Measurements from ENCODE around the gene HARS1. TPM values are rescaled to one million over a fixed set of nuclear protein-coding genes. Genes with fewer than 3 reads are reported as not detected.

Gene HARS1
- total RNA-seq, 3 donors from 2014 or later (not counting 1 experiment from before 2014, with no cell fraction given), result 62.4 to 73.8 (median 68.3) TPM

- peak; percentile 25 to 49 (median 39) for ATAC-seq
- peaks cover 13 to 26% of the 10 kb centered on the region in 2 donors for H3K27me3 Mint-ChIP-seq (ENCODE audit: low read depth in 2 of 2)
- H3K4me3 Mint-ChIP-seq, result peak overlapping the region; percentile 91
- Histone ChIP-seq H3K4me3 (ENCODE audit: low read length) (peak overlapping the region; percentile 61), H3K4me1 (ENCODE audit: control insufficient read depth, insufficient read depth, low read length) (peaks cover 18% of the 10 kb centered on the region), H3K9me3 (ENCODE audit: control insufficient read depth, insufficient read depth, low read length) (no peaks in the 10 kb centered on the region), H3K36me3 (ENCODE audit: control insufficient read depth, insufficient read depth, low read length) (no peaks in the 10 kb centered on the region), H3K27ac (ENCODE audit: low read length) (peak overlapping the region; percentile 11), H3K27me3 (ENCODE audit: control insufficient read depth, insufficient read depth, low read length) (peaks cover 4% of the 10 kb centered on the region)
- TF ChIP-seq CTCF (IDR thresholded peaks at IDR 0.05), result no peak
- H3K27ac Mint-ChIP-seq, result peak overlapping the region in 1 of 2 donors; percentile 72
- 18% methylated on average over 36 of the region's 36 CpGs for WGBS (ENCODE audit: insufficient coverage)
- H3K36me3 Mint-ChIP-seq, result no peaks in the 10 kb centered on the region
- intact Hi-C loops (cut with micrococcal nuclease), result no loop called here
- H3K4me1 Mint-ChIP-seq, result peaks cover 14 to 26% of the 10 kb centered on the region in 2 donors
- no peaks in the 10 kb centered on the region for H3K9me3 Mint-ChIP-seq
- peak in 1 of 2 donors; percentile 66 for DNase-seq
These were observed 59.3 kb downstream of the HARS1 start for GRCh38 chr5:140631831-140632365.

- H3K4me3 ChIP-seq (ENCODE audit: low read length), result peak overlapping the region; percentile 61
- H3K4me1 ChIP-seq (ENCODE audit: control insufficient read depth, insufficient read depth, low read length), result peaks cover 18% of the 10 kb centered on the region
- H3K4me1 Mint-ChIP-seq, result peaks cover 14 to 26% of the 10 kb centered on the region in 2 donors
- no peak for TF ChIP-seq CTCF (IDR thresholded peaks at IDR 0.05)
- H3K27ac ChIP-seq (ENCODE audit: low read length), result no peak overlapping the region
- H3K27me3 Mint-ChIP-seq (ENCODE audit: low read depth in 2 of 2), result peaks cover 15 to 30% of the 10 kb centered on the region in 2 donors
- peak in 1 of 3 donors; percentile 12 for ATAC-seq
- no peaks in the 10 kb centered on the region for H3K9me3 ChIP-seq (ENCODE audit: control insufficient read depth, insufficient read depth, low read length)
- 96% methylated on average over 4 of the region's 4 CpGs for WGBS (ENCODE audit: insufficient coverage)
- no peaks in the 10 kb centered on the region for H3K9me3 Mint-ChIP-seq
- peak overlapping the region; percentile 69 for H3K4me3 Mint-ChIP-seq
- intact Hi-C loops (cut with micrococcal nuclease), result no loop called here
- DNase-seq, result no peak
- H3K27me3 ChIP-seq (ENCODE audit: control insufficient read depth, insufficient read depth, low read length), result peaks cover 4% of the 10 kb centered on the region
- H3K27ac Mint-ChIP-seq, result no peak overlapping the region
- H3K36me3 Mint-ChIP-seq, result no peaks in the 10 kb centered on the region
- H3K36me3 ChIP-seq (ENCODE audit: control insufficient read depth, insufficient read depth, low read length), result no peaks in the 10 kb centered on the region
These were observed 60.1 kb downstream of the HARS1 start for GRCh38 chr5:140631036-140631417.

GRCh38 chr5:140630292-140631035 lies 60.7 kb downstream of the HARS1 start:
- H3K27me3 ChIP-seq (ENCODE audit: control insufficient read depth, insufficient read depth, low read length), result peaks cover 4% of the 10 kb centered on the region
- H3K36me3 ChIP-seq (ENCODE audit: control insufficient read depth, insufficient read depth, low read length), result no peaks in the 10 kb centered on the region
- WGBS (ENCODE audit: insufficient coverage), result 79% methylated on average over 2 of the region's 2 CpGs
- Mint-ChIP-seq H3K4me1 (peaks cover 14 to 26% of the 10 kb centered on the region in 2 donors), H3K36me3 (no peaks in the 10 kb centered on the region), H3K27me3 (ENCODE audit: low read depth in 2 of 2) (peaks cover 19 to 30% of the 10 kb centered on the region in 2 donors), H3K4me3 (peak overlapping the region; percentile 69), H3K27ac (no peak overlapping the region), H3K9me3 (no peaks in the 10 kb centered on the region)
- intact Hi-C loops (cut with micrococcal nuclease), result no loop called here
- H3K4me3 ChIP-seq (ENCODE audit: low read length), result no peak overlapping the region
- DNase-seq, result no peak
- no peak for TF ChIP-seq CTCF (IDR thresholded peaks at IDR 0.05)
- no peaks in the 10 kb centered on the region for H3K9me3 ChIP-seq (ENCODE audit: control insufficient read depth, insufficient read depth, low read length)
- peaks cover 18% of the 10 kb centered on the region for H3K4me1 ChIP-seq (ENCODE audit: control insufficient read depth, insufficient read depth, low read length)
- H3K27ac ChIP-seq (ENCODE audit: low read length), result peak overlapping the region; percentile 11
- ATAC-seq, result no peak
